SKM-1 treated with dmso at 0.1 percent for 144 hours (cell line): Measurements from ENCODE around the gene MYL6.
A peak's percentile ranks its signal among the peaks of the same experiment; 100 is the strongest.
"Not testable (repeated sequence)": the region's sequence is repeated elsewhere in the genome, so short reads cannot be mapped to it uniquely, and the experiment has no call there.

ENCODE experiments used
- DNase-seq: peaks from one replicate; lab custom pipeline; 2025; ENCODE audit not compliant: unreplicated experiment; lab: John Stamatoyannopoulos, UW

Gene MYL6

DNA sequence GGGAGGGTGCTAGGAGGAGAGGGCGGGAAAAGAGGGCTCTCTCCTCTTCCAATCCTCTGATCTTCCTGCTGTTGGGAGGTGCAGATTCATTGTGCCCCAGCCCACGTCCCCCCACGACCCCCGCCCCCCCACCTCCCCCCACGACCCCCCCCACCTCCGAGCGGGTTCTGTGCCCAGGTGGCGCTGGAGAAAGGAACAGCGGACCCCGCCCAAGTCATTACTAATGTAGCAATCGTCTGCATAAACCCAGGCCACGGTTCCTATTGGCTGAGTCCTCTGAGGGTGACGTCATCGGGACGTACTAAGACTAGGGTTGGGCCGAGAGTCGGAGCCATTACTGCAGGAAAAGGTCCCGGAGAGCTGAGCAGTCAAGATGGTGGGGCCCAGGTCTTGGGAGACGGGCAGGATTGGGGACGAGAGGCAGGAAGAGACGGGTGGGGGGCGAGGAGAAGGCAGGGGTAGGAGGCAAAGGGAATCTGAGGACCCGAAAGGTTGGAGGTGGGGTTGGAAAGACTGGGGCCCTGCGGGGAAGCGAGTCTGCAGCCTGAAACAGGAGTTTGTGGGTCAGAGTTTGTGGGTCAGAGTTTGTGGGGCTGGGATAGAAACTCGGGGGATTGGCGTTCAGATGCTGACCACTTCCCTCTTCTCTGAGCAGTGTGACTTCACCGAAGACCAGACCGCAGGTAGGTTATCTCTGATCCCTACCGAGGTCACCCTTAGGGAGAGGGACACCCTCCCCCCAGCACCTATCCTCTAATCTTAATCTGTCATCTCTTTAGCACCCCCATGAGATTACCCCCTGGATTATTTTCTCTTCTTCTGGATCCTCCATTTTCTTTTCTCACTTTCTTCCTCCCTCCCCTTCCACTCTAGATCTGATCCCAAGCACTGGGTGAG, at the start of gene MYL6:
TSS of gene MYL6 (plus strand) at position 331 of the 897 bp plus-strand sequence. CDS start at position 374, 43 bp downstream.
- DNase-seq = peak; percentile 84

DNA sequence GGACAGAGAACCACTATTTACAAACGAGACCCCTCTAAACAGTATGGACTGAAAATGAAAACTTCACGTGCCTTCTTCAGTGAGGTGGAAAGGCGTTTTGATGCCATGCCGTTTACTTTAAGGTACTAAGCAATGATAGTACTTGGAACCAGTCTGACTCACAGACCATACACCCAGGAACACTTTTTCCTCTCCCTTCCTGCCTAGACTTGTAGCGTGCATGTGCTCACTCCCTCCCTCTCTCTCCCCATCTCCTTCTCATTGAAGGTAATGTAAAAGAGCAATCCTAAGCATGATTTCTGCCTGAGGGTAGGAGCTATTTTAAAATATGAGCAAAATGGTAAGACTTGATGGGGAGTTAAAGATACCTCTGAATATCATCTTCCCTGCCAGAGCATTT, 47.6 kb upstream of the MYL6 start:
- DNase-seq = no peak

DNA sequence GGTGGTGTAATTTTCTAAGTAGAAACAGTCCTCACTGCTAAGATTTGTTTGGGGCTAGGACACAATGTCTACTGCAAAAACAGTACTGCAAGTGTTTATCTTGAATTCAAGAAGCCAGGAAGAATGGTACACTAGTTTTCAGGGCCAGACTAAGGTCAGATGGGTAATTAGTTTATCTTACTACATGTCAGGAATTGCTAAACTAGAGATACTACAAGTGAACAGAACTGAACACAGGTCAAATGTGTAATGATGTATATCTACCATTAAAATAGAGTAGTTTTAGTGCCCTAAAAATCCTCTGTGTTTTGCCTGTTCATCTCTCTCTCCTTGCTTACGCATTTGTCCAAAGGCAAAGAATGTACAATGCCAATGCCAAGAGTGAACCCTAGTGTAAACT, 44.1 kb upstream of the MYL6 start:
- DNase-seq = no peak

DNA sequence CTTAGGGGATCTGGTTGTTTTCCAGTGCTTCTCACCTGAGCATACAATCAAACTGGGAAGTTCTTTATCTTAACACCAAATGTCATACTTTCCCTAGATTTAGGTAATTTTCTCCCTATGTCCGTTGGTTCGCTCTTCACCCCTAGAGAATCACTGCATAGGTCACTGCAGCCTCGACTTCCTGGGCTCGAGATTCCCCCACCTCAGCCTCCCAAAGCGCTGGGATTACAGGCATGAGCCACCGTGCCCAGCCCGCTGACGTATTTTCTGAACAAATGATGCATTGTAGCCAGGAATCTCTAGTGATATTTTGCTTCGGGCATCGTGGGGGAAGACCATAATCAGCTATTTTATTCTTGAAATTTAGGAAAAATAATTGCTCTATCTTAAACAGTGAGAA, 42.8 kb upstream of the MYL6 start:
- DNase-seq = no peak

DNA sequence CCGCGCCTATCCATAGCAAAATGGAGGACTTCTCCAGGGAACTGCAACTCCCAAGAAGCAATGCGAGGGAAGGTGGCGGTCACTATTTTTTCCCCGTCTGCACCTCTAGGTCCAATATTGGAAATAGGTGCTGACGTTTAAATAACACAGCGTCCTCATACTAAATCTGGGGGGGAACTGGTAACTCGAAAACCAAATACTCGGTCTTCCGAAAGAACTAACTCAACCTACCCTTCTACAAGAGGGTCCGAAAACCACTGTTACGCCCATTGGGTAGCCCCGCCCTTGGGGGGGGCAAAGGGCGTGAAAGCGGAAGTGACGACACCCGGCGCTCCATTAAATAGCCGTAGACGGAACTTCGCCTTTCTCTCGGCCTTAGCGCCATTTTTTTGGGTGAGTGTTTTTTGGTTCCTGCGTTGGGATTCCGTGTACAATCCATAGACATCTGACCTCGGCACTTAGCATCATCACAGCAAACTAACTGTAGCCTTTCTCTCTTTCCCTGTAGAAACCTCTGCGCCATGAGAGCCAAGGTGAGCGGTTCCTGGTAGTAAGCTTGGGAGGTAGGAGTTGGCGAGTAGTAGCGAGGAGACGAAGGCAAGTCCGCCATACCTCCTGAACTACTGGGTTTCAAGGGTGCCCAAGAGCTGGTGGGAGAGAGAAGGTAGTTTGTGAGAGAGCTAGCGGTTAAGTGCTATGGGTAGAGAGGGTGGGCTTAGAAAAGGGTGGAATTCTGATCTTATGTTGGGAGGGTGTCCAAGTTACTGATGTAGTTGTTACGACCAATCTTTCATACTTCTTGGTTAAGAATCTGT, 41.7 kb upstream of the MYL6 start, which contains the start of gene RPL41:
TSS of gene RPL41 (plus strand) at position 367 of the 815 bp plus-strand sequence.
- DNase-seq = peak; percentile 68

DNA sequence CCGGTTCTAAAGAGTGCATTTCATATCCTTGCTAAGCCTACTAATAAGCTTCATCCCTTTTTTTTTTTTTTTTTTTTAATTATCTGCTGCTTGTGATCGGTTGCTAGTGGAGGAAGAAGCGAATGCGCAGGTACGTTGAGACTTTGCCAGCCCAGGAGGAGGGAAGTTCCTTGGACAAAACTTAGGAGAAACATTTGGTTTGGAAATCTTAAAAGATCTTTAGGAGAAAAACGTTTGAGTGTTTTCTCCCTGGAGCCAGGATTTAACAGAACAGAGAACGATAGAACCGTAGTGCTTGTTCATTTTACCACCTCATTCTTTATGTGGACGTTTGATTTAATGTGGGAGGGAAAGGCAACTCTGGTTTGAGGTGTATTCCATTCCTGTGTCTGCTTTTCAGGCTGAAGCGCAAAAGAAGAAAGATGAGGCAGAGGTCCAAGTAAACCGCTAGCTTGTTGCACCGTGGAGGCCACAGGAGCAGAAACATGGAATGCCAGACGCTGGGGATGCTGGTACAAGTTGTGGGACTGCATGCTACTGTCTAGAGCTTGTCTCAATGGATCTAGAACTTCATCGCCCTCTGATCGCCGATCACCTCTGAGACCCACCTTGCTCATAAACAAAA, 41.0 kb upstream of the MYL6 start:
- DNase-seq = not testable (repeated sequence)

DNA sequence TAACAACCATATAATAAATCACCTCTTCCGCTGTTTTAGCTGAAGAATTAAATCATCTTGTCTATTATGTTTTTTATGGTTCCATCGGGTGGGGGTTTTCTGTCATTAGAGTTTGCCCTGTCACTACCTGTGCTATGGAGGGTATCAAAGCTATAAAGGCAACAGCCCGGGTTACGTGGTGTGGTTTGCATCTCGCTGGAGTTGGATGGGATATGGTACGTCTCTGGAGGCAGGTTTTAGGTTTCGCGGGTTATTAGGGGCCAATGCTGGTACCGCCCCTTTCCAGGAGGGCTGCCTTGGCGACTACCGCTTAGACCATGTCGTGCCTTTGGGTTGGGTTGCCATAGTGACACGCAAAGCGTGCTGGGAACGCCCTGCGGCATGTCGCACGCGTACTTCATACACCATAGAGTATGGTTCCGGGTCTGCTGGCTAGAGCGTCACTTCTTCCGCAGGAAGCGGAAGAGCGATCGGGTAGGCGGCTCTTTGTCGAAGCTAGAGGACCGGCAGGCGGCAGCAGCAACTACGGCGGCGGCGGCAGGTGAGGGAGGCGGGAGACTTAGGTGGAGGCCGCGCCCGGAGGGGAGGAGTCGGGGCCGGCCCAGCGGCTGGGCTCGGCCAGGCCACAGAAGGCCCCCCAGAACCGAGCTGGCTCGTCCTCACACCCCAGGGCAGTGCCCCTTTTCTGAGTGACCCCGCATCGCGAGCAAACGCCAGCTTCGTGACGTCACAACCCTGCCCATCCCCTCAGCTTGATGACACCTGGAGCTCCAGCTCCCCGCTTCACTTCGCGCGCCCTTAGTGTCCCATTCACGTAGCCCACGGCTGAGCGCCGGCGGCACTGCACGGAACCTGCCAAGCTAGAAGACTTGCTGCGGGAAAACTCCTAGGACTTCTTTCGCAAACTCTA, 40.1 kb upstream of the MYL6 start, which contains the start of gene ZC3H10:
TSS of gene ZC3H10 (plus strand) at position 489 of the 910 bp plus-strand sequence. CDS start 2,297 bp downstream, outside the sequence.
- peak; percentile 88 for DNase-seq

DNA sequence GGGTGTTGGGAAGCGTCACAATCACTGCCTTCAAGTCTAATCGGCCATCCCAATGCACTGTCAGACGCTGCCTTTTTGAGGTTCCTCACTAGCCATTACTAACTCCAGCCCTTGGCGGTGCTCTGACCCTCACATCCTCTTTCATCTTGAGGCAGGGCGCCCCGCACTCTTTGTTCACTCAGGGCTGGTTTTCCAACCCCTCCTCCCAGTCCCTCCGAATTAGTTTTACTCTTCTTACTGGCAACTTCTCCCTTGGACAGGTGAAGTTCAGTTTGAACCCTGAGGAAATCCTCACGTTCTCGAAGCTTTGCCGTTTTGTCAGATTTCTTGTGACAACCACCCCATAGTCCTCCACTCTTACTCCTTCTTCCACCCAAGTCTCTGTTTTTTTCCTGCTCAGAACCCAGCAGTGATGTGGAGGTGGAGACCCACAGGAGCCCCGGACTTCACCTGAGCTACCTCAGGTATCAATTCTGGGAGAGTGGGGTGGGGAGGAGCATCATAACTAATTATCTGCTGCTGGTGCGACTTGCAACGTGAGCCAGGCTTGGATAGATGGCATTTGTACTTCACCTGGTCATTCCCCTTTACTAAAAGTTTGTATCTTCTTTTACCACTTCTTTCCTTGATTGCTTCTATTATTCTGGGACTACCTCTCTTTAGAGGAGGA, 39.3 kb upstream of the MYL6 start:
- no peak for DNase-seq

DNA sequence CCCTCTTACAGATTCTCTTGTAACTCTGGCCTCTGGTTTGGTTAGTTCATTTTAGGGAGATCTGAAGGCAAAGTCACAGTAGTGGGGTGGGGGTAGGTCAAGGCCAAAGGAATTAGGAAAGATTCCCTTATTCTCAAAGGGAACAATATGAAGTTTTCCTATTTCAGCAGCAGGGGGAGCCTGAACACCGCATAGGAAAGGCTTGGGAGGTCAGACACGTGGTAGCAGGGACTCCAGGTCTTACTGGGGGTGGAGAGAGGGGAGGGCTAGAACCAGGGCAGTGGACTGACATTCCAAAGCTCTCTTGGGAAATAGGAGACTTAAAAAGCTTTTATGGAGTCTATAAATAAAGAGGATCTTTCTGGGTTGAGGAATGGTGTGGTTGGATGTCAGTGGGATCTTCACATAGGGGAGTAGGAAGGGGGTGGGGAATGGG, 38.8 kb upstream of the MYL6 start:
- peak; percentile 34 for DNase-seq

DNA sequence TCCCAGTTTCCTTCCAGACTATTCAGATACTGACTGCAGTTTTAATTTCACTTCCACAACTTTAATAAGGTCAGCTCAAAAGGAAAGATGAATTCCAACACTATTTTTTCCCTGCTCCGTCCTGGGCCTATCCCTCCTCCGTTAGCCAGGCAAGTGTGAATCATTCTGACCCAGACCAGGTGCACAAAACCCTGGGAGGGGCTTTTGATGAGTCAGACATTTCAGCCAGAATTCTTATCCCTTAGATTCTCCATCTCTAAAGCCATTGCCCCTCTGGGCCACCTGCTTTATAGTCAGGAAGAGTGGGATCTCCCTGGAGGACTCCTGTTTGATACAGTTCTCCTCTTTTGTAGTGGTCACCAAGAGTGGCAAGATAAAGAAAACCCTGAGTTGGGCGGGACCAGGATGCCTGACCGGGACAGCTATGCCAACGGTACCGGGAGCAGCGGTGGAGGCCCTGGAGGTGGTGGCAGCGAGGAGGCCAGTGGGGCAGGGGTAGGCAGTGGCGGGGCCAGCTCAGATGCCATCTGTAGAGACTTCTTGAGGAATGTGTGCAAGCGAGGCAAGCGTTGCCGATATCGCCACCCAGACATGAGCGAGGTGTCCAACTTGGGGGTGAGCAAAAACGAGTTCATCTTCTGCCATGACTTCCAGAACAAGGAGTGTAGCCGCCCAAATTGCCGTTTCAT, 37.9 kb upstream of the MYL6 start:
- DNase-seq = no peak

DNA sequence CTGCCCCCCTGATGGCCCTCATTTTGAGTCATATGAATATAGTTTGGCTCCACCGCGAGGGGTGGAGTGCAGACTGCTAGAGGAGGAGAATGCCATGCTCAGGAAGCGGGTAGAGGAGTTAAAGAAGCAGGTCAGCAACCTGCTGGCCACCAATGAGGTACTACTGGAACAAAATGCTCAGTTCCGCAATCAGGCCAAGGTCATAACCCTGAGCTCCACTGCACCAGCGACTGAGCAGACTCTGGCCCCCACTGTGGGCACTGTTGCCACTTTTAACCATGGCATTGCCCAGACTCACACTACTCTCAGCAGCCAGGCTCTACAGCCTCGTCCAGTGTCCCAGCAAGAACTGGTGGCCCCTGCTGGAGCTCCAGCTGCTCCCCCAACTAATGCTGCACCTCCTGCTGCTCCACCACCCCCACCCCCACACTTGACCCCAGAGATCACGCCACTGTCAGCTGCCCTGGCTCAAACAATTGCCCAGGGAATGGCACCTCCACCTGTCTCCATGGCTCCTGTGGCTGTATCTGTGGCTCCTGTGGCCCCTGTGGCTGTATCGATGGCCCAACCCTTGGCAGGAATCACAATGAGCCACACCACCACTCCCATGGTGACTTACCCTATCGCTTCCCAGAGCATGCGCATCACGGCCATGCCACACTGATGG, 36.8 kb upstream of the MYL6 start:
- DNase-seq = no peak

DNA sequence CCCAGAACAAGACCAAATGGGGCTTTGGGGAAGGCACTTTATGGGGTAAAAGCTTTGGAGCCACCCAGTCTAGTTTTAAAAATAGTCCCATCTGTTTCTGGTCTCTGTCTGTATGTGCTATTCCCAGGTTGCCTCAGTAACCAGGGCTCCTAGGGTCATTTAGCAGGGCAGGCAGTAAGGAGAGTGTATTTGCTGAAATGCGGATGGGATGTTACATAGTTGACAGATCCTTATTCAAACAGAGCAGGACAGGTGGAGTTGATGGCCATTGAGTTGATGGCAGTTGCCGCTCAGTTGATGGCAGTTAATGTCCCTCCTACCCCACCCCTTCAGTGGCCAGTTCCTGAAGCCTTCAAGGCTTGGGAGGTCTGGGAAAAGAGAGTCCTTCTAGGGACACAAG, 35.5 kb upstream of the MYL6 start:
- no peak for DNase-seq

DNA sequence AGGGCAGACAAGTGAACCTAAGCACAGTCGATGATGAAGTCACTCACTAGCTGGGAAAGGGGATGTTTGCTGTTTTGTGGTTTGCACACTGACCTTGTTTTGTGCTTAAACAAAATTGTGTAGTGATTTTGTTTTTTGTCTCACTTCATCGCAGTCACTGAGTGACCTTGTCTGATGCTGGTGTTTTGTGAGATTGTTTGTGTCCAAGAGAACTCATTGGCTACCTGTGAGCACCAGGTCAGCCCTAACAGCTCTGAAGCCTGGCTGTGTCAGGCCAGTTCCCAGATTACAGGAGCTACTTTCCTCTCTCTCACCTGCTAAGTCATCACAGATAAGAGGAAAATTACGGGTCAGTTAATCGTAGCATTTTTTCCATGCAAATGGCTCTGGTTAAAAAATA, 34.0 kb upstream of the MYL6 start:
- no peak for DNase-seq

DNA sequence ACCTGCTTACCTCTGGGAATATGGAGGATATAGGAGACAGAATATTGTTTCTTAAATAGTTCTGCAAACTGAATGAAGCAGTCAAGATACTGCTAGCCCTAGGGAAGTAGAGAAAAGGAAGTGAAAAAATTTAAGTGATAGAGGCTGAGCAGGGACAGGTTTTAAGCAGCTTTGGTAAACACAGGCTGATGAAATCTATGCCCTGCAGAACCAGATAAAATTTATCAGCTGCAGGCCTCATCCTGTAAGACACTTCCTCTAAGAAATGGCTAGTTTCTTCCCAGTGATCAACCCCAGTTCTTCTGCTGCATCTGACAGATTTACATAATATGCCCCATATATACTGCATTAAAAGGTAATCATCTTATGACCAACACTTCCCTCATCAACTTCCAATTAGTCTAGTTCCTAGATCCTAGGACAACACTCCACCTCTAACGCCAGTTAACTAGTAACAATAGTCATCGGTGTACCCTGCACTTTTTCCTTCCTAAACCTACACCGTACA, 31.4 kb upstream of the MYL6 start:
- DNase-seq = peak; percentile 64

DNA sequence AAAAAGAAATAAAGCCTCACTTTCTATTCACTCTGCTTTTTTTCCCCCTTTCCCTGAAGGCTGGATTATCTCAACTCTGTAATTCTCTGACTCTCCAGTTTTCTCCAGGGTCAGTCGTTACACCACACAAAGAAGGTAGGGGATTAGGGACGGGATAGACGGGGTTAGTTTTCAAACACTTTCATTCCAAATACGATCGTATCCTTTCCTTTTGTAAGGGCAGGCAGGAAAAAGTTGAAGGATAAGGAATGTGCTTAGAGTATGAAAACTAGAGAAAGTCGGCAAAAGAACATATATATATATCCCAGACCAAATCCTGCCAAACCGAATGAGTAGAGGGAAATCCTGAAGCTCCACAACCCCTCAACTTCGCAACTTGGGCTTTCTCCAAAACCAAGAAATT, 30.7 kb upstream of the MYL6 start:
- no peak for DNase-seq

DNA sequence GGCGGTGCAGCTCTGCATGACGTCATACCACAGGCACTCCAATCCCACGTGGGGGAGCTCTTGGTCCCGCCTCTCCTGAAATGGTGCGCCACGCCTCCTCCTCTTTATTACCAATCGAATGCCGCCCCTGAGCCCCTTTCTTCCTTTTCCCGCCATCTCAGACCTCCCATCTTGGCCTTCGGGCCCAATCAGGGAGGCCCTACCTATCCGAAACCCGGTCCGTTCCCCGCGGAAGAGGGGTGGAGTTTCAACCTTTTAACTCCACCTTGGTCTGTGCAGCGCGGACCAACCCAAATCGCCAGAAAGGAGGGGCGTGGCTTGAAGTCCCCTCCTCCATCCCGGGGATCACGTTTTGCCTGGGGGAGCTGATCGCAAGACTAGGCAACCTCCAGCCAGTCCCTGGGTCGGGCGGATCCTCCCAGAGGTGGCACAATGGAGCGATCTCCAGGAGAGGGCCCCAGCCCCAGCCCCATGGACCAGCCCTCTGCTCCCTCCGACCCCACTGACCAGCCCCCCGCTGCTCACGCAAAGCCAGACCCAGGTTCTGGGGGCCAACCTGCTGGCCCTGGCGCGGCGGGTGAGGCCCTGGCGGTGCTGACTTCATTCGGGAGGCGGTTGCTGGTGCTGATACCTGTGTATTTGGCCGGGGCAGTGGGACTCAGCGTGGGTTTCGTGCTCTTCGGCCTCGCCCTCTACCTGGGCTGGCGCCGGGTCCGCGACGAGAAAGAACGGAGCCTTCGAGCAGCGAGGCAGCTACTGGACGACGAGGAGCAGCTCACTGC, 30.1 kb upstream of the MYL6 start, which contains the start of gene ESYT1:
TSS of gene ESYT1 (plus strand) at position 380 of the 782 bp plus-strand sequence. CDS start at position 433, 53 bp downstream.
- peak; percentile 92 for DNase-seq

DNA sequence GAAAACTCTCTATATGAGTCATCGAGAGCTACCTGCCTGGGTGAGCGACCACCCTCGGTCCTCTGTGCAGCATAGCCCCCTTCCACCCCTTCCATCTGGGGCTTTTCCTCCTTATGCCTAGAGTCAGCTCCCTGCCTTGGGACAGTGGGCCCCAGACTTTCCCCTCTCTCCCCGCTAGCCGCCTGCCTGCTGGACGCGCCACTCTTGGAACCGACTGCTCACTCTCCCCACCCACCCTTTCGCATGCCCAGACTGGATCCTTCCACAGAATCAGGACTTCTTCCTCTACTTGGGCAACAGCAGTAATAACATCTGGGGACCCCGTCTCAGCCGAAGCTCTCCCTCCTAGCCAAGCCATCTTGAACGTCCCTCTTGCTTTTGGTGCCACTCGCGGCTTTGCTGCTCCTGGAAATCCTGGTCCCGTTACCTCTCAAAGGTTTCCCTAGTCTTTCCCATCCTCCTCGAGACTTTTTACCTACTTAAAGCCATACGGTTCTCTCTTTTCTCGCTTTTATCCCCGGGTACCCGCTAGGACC, 29.4 kb upstream of the MYL6 start:
- DNase-seq = no peak
